Muscle layer of colon (tissue), 2 donors: ENCODE results near the gene RAB11FIP4.

ENCODE experiments used
- H3K27ac ChIP-seq: one replicate; pipeline ENCODE4 v1.7.0; 2013; ENCODE audit warnings: low read depth, mild to moderate bottlenecking, low read length, moderate library complexity
- H3K27me3 ChIP-seq, 2 donors: one replicate each; pipeline ENCODE4 v1.7.0; 2013; ENCODE audit warnings: low read length in 2 of 2, mild to moderate bottlenecking in 2 of 2; ENCODE audit not compliant: insufficient read depth in 2 of 2, control insufficient read depth in 1 of 2
- H3K36me3 ChIP-seq: one replicate; pipeline ENCODE4 v1.7.0; 2013; ENCODE audit warnings: mild to moderate bottlenecking, low read length; ENCODE audit not compliant: insufficient read depth
- H3K4me1 ChIP-seq: one replicate; pipeline ENCODE4 v1.7.0; 2013; ENCODE audit warnings: mild to moderate bottlenecking, low read length; ENCODE audit not compliant: insufficient read depth
- H3K4me3 ChIP-seq, 2 donors: one replicate each; pipeline ENCODE4 v1.7.0; 2013; ENCODE audit warnings: low read length in 2 of 2, low read depth in 1 of 2, mild to moderate bottlenecking in 1 of 2, moderate library complexity in 1 of 2
- H3K9ac ChIP-seq: one replicate; pipeline ENCODE4 v1.7.0; 2013; ENCODE audit warnings: low read length
- H3K9me3 ChIP-seq: one replicate; pipeline ENCODE4 v1.7.0; 2013; ENCODE audit warnings: mild to moderate bottlenecking, low read length
- donor health status: abdominal sarcoma.
- donor health status: Adenocarcinoma of cecum.

The RAB11FIP4 gene

GRCh38 chr17:31566247-31566991, 174.9 kb downstream of the RAB11FIP4 start:
- Histone ChIP-seq H3K4me3 (no peak overlapping the region), H3K4me1 (peaks cover 88% of the 10 kb centered on the region), H3K27me3 (no peaks in the 10 kb centered on the region), H3K36me3 (no peaks in the 10 kb centered on the region), H3K27ac (peak overlapping the region; percentile 54), H3K9ac (no peak overlapping the region), H3K9me3 (no peaks in the 10 kb centered on the region)

DNA sequence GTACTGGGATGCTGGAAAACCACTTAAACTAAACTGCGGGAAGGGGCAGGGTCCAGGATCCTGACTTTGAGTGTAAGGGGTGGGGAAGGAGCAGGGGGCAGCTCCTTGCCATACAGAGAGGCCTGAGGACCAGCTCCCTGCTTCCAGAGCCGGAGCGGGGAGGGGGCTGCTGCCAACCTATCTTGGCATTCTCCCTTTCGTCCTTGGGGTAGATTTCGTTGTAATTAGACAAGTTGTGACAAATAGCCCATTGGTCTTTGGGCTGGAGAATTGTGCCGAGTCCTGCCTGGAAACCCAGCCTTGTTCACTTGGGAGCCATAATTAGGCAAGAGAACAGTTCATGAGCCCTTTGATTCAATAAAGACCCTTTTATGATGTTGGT, 175.5 kb downstream of the RAB11FIP4 start:
- H3K4me1 ChIP-seq, result peaks cover 88% of the 10 kb centered on the region
- H3K9me3 ChIP-seq, result no peaks in the 10 kb centered on the region
- H3K27me3 ChIP-seq, result no peaks in the 10 kb centered on the region
- H3K9ac ChIP-seq, result no peak overlapping the region
- H3K36me3 ChIP-seq, result no peaks in the 10 kb centered on the region
- H3K27ac ChIP-seq, result peak overlapping the region; percentile 54
- H3K4me3 ChIP-seq, result no peak overlapping the region

DNA sequence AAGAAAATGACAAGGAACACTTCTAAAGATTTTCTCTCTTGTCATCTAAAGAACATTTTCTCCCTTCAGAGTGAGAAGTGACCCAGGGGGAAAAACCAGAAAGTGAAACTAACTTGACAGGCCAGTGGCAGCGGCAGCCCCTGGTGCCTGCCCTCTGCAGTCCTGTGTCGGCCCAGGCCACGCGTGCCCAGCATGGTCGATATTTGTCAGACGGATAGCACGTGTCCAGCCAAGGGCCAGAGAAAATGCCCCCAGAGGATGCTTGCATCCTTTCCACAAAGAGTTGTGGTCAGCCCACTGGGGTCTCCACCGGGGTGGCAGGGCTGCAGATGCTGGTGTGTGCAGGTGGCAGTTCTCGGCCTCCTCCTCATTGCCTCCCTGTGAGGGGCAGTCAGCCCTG, 176.6 kb downstream of the RAB11FIP4 start:
- Histone ChIP-seq H3K4me3 (no peak overlapping the region), H3K27me3 (no peaks in the 10 kb centered on the region), H3K4me1 (peaks cover 93% of the 10 kb centered on the region), H3K36me3 (no peaks in the 10 kb centered on the region), H3K27ac (peak overlapping the region; percentile 36), H3K9ac (no peak overlapping the region), H3K9me3 (no peaks in the 10 kb centered on the region)

GRCh38 chr17:31568539-31568938, 177.1 kb downstream of the RAB11FIP4 start:
- peaks cover 97% of the 10 kb centered on the region for H3K4me1 ChIP-seq
- no peak overlapping the region for H3K4me3 ChIP-seq
- no peaks in the 10 kb centered on the region for H3K27me3 ChIP-seq
- H3K27ac ChIP-seq, result no peak overlapping the region
- H3K9ac ChIP-seq, result no peak overlapping the region
- no peaks in the 10 kb centered on the region for H3K36me3 ChIP-seq
- H3K9me3 ChIP-seq, result no peaks in the 10 kb centered on the region

DNA sequence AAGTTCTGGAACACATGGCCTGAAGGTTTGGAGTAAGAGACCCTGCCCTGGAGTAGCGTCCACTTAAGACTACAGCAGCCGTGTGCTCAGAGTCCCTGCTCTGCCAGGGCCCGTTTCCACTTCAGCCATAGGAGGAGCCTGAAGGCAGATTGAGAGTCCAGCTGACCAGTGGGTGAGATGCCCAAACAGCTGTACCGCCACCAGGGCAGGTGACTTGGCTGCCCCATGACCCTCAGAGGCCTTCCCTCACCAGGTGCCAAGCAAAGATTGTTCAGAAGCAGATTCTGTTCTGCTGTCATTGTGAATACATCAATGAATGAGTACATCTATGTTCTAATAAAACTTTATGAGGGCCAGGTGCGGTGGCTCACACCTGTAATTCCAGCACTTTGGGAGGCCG, 178.8 kb downstream of the RAB11FIP4 start:
- no peaks in the 10 kb centered on the region for H3K27me3 ChIP-seq
- H3K4me3 ChIP-seq, result no peak overlapping the region
- no peaks in the 10 kb centered on the region for H3K36me3 ChIP-seq
- no peaks in the 10 kb centered on the region for H3K9me3 ChIP-seq
- no peak overlapping the region for H3K9ac ChIP-seq
- peak overlapping the region; percentile 80 for H3K27ac ChIP-seq
- H3K4me1 ChIP-seq, result peaks cover 86% of the 10 kb centered on the region

DNA sequence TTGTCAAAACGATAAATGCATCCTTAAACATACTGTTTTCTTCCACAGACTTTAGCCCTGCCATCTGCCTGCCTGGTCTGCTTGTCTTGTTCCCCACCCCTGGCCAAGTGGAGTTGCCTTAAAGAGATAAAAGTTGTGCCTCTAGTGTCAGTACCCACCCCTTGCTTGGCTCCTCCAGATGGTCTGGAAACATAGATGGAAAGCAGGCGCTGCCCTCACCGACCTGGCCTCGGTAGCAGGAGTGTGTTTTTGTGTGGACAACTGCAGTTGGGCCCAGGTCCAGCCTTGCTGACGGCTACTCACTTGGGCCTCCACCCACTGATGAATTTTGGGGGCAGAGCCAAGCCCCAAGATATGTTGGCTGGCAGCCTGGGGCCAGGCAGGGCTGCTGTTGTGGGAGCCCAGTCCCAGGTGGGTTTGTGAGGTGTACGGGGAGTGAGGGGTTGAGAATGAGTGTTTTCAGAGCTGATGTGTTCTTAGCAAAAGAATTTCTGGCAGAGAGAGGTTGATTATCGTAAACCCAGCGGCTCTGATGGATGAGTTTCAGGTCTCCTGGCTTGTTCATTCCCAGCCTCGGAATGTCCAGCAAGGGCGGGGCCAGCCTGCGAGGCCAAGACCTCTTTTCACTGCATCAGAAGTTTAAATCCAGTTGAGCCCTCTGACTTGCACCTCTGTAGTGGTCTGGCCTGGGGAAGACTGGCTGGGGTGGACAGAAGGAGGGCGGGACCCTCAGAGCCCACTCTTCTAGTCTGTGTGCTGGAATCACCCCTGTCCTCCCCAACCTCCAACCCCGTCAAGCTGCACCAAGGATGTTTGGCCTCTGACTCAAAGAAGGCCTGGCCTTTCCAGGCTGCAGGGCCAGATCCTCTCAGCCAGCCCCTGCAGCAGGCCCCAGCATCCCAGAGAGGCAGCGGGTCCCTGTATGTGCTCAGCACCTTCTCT, 179.7 kb downstream of the RAB11FIP4 start:
- Histone ChIP-seq H3K4me1 (peaks cover 76% of the 10 kb centered on the region), H3K9ac (peak overlapping the region; percentile 58), H3K27ac (peak overlapping the region; percentile 80), H3K36me3 (no peaks in the 10 kb centered on the region), H3K9me3 (no peaks in the 10 kb centered on the region), H3K4me3 (peak overlapping the region; percentile 18), H3K27me3 (no peaks in the 10 kb centered on the region)

GRCh38 chr17:31572341-31572740, 180.9 kb downstream of the RAB11FIP4 start:
- Histone ChIP-seq H3K4me3 (no peak overlapping the region), H3K27me3 (no peaks in the 10 kb centered on the region), H3K9me3 (no peaks in the 10 kb centered on the region), H3K27ac (peak overlapping the region; percentile 80), H3K36me3 (no peaks in the 10 kb centered on the region), H3K9ac (no peak overlapping the region), H3K4me1 (peaks cover 65% of the 10 kb centered on the region)

DNA sequence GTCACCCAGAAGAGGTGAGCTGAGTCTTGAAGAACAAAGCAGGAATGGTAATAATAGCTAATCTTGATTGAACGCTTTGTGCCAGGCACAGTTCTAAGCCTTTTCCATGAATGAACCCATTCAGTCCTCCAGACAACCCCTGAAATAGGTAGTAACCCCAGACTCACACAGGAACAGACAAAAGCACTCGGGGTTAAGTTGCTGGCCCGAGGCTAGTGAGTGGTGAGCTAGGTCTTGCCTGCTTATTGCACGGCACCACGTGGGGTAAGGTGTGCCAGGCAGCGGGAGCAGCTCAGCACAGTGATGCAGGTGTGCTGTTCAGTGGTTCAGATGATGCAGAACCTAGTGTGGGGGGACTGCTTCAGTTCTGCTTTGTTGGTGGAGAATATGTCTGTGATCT, 181.6 kb downstream of the RAB11FIP4 start:
- Histone ChIP-seq H3K27ac (no peak overlapping the region), H3K4me3 (no peak overlapping the region), H3K4me1 (peaks cover 58% of the 10 kb centered on the region), H3K9me3 (no peaks in the 10 kb centered on the region), H3K27me3 (no peaks in the 10 kb centered on the region), H3K36me3 (no peaks in the 10 kb centered on the region), H3K9ac (no peak overlapping the region)

DNA sequence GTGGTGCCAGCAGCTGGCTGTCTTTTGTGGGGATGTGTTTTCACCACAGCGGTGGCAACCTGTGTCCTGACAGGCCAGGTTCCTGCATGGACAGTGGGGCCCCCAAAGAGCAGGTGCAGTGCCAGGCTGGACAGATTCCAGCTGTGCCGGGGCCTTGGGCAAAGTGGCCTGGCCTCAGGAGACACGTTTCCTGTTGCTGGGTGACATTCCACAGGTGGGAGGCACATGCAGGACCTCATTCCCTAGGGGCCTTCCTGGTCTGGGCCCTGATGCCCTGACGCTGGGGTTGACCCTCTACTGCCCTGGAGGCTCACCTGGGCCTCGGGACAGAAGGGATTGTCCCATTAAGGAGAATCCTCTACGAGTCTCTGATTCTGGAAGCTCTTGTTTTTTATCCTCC, 182.4 kb downstream of the RAB11FIP4 start:
- Histone ChIP-seq H3K27ac (no peak overlapping the region), H3K27me3 (no peaks in the 10 kb centered on the region)

DNA sequence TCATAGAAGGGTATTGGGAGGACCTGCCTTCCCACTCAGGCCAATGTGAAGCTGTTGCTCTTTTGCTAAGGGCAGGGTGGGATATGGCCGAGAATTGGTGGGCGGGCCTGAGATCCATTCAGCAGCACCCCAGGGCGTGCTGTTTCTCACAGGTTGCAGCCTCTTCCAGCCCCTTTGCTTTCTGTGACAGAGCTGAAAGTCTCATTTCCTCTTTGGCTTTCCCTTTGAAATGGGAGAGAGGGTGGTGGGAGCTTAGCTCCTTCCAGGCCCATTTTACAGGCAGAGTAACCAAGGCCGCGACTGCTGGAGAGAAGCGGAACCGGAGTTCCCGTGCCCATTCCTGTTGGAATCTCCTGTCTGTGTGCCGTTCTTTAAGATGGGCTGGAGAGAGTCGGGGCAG, 183.0 kb downstream of the RAB11FIP4 start:
- H3K9ac ChIP-seq, result no peak overlapping the region
- H3K27ac ChIP-seq, result no peak overlapping the region
- H3K9me3 ChIP-seq, result no peaks in the 10 kb centered on the region
- no peaks in the 10 kb centered on the region for H3K27me3 ChIP-seq
- no peaks in the 10 kb centered on the region for H3K36me3 ChIP-seq
- H3K4me3 ChIP-seq, result no peak overlapping the region
- H3K4me1 ChIP-seq, result peaks cover 52% of the 10 kb centered on the region

More for the DNA sequence above, 182.4 kb downstream of the RAB11FIP4 start:
- H3K9me3 ChIP-seq, result no peaks in the 10 kb centered on the region
- no peaks in the 10 kb centered on the region for H3K36me3 ChIP-seq
- no peak overlapping the region for H3K4me3 ChIP-seq
- H3K4me1 ChIP-seq, result peaks cover 51% of the 10 kb centered on the region
- H3K9ac ChIP-seq, result no peak overlapping the region

DNA sequence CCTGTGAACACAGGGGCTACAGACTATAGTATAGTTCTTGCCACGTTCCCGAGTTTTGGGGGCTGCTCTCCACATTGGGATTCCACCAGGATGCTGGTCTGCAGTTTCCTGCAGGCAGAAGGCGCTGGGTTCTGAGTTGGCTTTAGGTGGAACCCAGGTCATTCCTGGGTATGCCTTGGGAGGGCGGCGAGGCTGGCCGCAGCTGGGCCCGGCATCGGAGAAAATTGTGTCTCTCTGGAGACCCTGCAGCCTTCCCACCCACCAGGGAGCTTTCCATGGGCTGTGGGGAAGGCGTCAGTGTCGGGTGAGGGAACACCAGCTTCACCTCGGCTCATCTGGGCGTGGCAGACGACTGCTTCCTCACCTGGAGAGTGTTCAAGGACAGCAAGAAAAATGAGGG, 183.6 kb downstream of the RAB11FIP4 start:
- Histone ChIP-seq H3K27ac (no peak overlapping the region), H3K4me3 (no peak overlapping the region), H3K9ac (no peak overlapping the region), H3K27me3 (no peaks in the 10 kb centered on the region), H3K9me3 (no peaks in the 10 kb centered on the region), H3K36me3 (no peaks in the 10 kb centered on the region), H3K4me1 (peaks cover 49% of the 10 kb centered on the region)
